GM12891 (cell line): ENCODE results near the gene PNPLA5.

ENCODE experiments used
- POLR2A ChIP-seq: IDR thresholded peaks from 2 replicates; pipeline ENCODE4 v1.6.1; 2011; ENCODE audit warnings: low read depth, low read length, control low read depth
- POLR2AphosphoS5 ChIP-seq: IDR thresholded peaks from 2 replicates; pipeline ENCODE4 v1.6.1; 2011; ENCODE audit warnings: low read depth, low read length, control low read depth
- SPI1 ChIP-seq: IDR thresholded peaks from 2 replicates; pipeline ENCODE4 v1.6.1; 2011; ENCODE audit warnings: low read depth, low read length, control low read depth

DNA sequence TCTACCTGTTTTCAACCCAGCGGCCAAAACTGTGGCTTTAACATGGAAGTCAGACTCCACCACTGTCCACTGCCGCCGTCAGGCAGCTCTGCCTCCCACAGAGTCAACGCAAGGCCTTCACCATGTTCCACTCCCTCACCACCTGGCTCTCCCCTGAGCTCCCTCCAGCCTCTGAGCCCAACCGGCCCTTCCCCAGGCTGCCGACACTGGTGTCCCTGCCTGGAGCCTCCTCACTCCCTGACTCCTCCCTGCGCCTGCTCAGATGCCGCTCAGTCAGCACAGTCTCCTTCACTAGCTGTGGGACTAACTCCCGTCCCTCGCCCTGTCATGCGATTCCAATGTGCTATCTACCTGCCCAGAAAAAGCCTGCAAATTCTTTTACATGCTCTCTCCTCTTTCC lies 45.8 kb downstream of the PNPLA5 start:
- no peak for TF ChIP-seq SPI1
- no peak for TF ChIP-seq POLR2AphosphoS5
- TF ChIP-seq POLR2A = no peak
